Motor neuron (in vitro differentiated cells): Measurements from ENCODE around the gene EXT2. TPM values are rescaled to one million over a fixed set of nuclear protein-coding genes. Genes with fewer than 3 reads are reported as not detected.

ENCODE experiments used
- ATAC-seq, 8 experiments: fragments of 200-7000 bp; cut with Tn5 transposase; replicated peaks in 6 of 8; 2 replicates each; pipeline ENCODE4 v1.8.0; 2021; ENCODE audit warnings: mild to moderate bottlenecking in 8 of 8, moderate library complexity in 8 of 8
- H3K27ac ChIP-seq, 2 donors: fragments of 250-450 bp; sonication (Bioruptor Pico); 2 replicates each; pipeline ENCODE4 v1.9.0; 2021; ENCODE audit warnings: antibody characterized with exemption in 2 of 2, mild to moderate bottlenecking in 2 of 2, moderate library complexity in 1 of 2
- H3K4me1 ChIP-seq, 2 donors: fragments of 250-450 bp; sonication (Bioruptor Pico); replicated peaks in 1 of 2; 2 replicates each; pipeline ENCODE4 v1.6.1; 2021; ENCODE audit warnings: antibody characterized with exemption in 2 of 2, mild to moderate bottlenecking in 2 of 2, moderate library complexity in 1 of 2
- H3K4me3 ChIP-seq, 5 donors: fragments of 250-450 bp; sonication (Bioruptor Pico); 2 replicates each; pipeline ENCODE4 v1.9.0; 2021; ENCODE audit warnings: antibody characterized with exemption in 5 of 5, mild to moderate bottlenecking in 5 of 5, moderate library complexity in 4 of 5
- WGBS, 10 experiments: fragments of 450-650 bp; shearing (Covaris generic); methylation state at CpG; one replicate each; pipeline ENCODE4 v1.0.0; 2022; 5-methylcytosine and 5-hydroxymethylcytosine counted together
- in situ Hi-C, 9 experiments: fragments of 400-800 bp; cut with MboI; loops; one replicate each; pipeline ENCODE4 v1.15.0; 2021; ENCODE audit warnings: low sequenced_read_pairs in 9 of 9, low pct_unique_long_range_greater_than_20kb in 2 of 9; ENCODE audit not compliant: unreplicated experiment in 9 of 9
- total RNA-seq, 8 experiments: library from RNA; unstranded; fragments of 300-600 nt; gene quantifications; 2 replicates each; pipeline versions ENCODE4 v1.2.3 to v1.2.4, GENCODE V29; 2022

The EXT2 gene
- total RNA-seq, 8 experiments from 2014 or later, result 29.3 to 96.9 (median 48.8) TPM

DNA sequence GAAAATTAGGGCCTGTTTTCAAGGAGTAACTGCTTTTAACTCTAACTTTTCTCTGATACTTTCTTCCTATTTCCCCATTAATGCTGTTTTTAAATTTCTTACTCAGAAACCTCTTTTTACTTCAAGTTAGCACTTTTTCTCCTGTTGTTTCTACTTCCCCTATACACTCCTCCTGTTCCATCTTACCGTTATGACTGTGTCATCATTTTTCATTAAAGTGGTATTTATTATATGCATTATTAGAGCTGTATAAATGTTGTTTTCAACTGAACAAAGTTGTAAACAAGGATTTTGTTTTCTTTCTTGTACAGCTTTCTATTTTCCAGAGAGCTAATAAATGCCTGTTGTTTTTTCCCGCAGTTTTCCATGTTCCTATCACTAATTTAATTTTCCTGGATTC, 84.6 kb downstream of the EXT2 start:
- Histone ChIP-seq H3K27ac (no peak overlapping the region), H3K4me3 (no peak overlapping the region), H3K4me1 (peaks cover 4 to 7% of the 10 kb centered on the region in 2 donors)
- in situ Hi-C loops, result no loop called here
- WGBS, 10 experiments, result 53 to 100% (median 90%) methylated on average over 1 to 2 of the region's 2 CpGs
- no peak for ATAC-seq

DNA sequence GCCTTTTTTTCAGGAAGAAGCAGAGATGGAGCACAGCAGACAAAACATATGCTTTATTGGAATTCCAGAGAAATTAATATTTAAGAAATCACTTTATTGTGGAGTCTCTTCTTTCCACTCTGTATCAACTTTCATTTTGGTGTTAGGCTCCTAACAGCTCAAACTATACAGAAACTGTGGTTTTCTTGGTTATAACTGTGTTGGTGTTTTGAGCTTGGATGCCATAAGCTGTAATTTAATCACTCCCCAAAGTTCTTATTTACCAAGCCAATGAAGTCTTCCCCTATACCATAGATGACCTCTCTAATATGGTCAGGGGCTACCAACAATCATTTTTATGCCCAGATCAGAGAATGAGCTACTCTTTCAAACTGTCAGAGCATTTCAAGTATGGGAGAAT, 90.0 kb downstream of the EXT2 start:
- ATAC-seq, result no peak
- no peak overlapping the region for H3K27ac ChIP-seq
- no peaks in the 10 kb centered on the region for H3K4me1 ChIP-seq
- H3K4me3 ChIP-seq, result no peak overlapping the region
- in situ Hi-C loops, result no loop called here

GRCh38 chr11:44186321-44186930, 90.9 kb downstream of the EXT2 start:
- in situ Hi-C loops, result no loop called here
- Histone ChIP-seq H3K27ac (no peak overlapping the region), H3K4me1 (no peaks in the 10 kb centered on the region), H3K4me3 (no peak overlapping the region)
- WGBS, 10 experiments, result 67 to 100% (median 88%) methylated on average over 1 to 2 of the region's 2 CpGs
- ATAC-seq, result no peak

- ATAC-seq, result no peak
- H3K27ac ChIP-seq, result no peak overlapping the region
- WGBS, 10 experiments, result 93 to 100% (median 100%) methylated on average over 1 to 3 of the region's 3 CpGs; no CpG with 5 or more reads in 2 of the 10 experiments
- no peak overlapping the region for H3K4me3 ChIP-seq
- in situ Hi-C loops, result no loop called here
- no peaks in the 10 kb centered on the region for H3K4me1 ChIP-seq
Observed at GRCh38 chr11:44188643-44189042, 93.2 kb downstream of the EXT2 start.

- ATAC-seq, result no peak
- no peak overlapping the region for H3K27ac ChIP-seq
- in situ Hi-C loops, result no loop called here
- no peaks in the 10 kb centered on the region for H3K4me1 ChIP-seq
- no peak overlapping the region for H3K4me3 ChIP-seq
- 0 to 100% (median 81%) methylated on average over 1 to 5 of the region's 5 CpGs for WGBS, 10 experiments
Observed at GRCh38 chr11:44189986-44190882, 94.8 kb downstream of the EXT2 start.

- ATAC-seq, result no peak
Observed at GRCh38 chr11:44190883-44191230, 95.4 kb downstream of the EXT2 start.

DNA sequence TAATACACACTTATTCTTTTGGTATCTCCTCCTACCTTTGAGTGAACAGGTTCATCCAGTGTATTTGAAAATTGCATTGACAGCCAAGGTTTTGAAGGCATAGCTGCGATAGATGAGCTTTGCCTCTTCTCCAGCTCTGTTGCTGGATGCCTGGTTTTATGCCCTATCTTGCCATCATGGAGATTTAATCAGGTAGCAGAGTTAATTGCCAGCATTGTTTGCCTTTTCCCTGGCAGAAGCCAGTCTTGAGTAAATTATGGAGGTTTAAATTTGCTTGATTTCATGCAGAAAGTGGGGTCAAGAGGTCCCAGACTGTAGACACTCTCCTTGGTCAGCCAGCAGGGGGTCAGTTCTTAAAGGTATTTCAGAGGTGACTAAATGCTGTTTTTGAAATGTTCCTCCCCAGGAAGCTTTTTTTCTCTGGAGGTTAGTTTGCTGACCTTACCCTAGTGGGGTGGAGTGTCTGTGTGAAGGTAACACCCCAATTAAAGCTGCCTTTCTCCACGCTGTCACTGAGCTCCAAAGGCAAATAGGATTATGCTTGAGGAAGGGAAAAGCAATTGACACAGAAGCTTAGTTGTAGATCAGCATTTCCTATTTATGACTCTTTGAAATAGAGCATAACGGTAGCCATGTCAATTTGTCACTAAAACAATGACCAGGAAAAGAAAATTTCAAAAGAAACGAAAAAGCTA, 96.0 kb downstream of the EXT2 start:
- 75 to 90% (median 83%) methylated on average over 1 to 4 of the region's 4 CpGs; no CpG with 5 or more reads in 1 of the 10 experiments for WGBS, 10 experiments

More at GRCh38 chr11:44190883-44191230, 95.4 kb downstream of the EXT2 start:
- WGBS, 10 experiments, result 60 to 100% (median 86%) methylated on average over 1 to 2 of the region's 2 CpGs; no CpG with 5 or more reads in 3 of the 10 experiments
- no peaks in the 10 kb centered on the region for H3K4me1 ChIP-seq
- no peak overlapping the region for H3K4me3 ChIP-seq
- in situ Hi-C loops, result no loop called here
- no peak overlapping the region for H3K27ac ChIP-seq

GRCh38 chr11:44192017-44192385, 96.5 kb downstream of the EXT2 start:
- 63 to 100% (median 89%) methylated on average over 1 to 2 of the region's 2 CpGs; no CpG with 5 or more reads in 5 of the 10 experiments for WGBS, 10 experiments
- Histone ChIP-seq H3K4me3 (no peak overlapping the region), H3K27ac (no peak overlapping the region), H3K4me1 (no peaks in the 10 kb centered on the region)
- peak in 1 of 8 experiments; percentile 57 for ATAC-seq
- in situ Hi-C loops, result no loop called here

More for the DNA sequence above, 96.0 kb downstream of the EXT2 start:
- Histone ChIP-seq H3K4me3 (no peak overlapping the region), H3K4me1 (no peaks in the 10 kb centered on the region), H3K27ac (no peak overlapping the region)
- in situ Hi-C loops, result no loop called here
- no peak for ATAC-seq

GRCh38 chr11:44192462-44193100, 97.1 kb downstream of the EXT2 start:
- WGBS, 10 experiments, result 54 to 96% (median 88%) methylated on average over 2 to 4 of the region's 4 CpGs
- peak in 2 of 8 experiments; percentile 21 to 90 for ATAC-seq
- Histone ChIP-seq H3K4me1 (no peaks in the 10 kb centered on the region), H3K4me3 (no peak overlapping the region), H3K27ac (no peak overlapping the region)
- in situ Hi-C loops, result no loop called here

DNA sequence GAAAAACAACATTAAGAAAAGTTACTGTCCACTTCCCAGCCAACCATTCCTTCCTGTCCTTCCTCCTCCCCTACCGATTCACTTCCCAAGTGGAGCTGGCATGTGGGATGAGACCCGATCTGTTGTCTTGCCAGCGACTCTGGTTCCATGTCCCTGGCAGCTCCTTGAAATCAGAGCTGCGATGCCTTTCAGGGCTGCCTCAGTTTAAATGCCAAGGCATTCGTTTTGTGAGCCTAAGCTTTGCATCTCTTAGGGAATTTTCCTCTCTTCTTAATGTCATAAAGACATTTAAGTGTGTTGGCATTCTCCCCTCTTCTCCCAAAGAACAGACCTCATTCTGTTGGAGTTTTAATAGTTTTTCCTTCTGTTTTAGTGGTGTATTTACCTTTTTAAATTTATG, 98.4 kb downstream of the EXT2 start:
- WGBS, 10 experiments, result 60 to 100% (median 91%) methylated on average over 1 to 5 of the region's 5 CpGs; no CpG with 5 or more reads in 4 of the 10 experiments
- H3K4me1 ChIP-seq, result no peaks in the 10 kb centered on the region
- no peak for ATAC-seq
- H3K27ac ChIP-seq, result no peak overlapping the region
- no peak overlapping the region for H3K4me3 ChIP-seq
- in situ Hi-C loops, result no loop called here

GRCh38 chr11:44198146-44198724, 102.8 kb downstream of the EXT2 start:
- Histone ChIP-seq H3K27ac (no peak overlapping the region), H3K4me3 (no peak overlapping the region), H3K4me1 (no peaks in the 10 kb centered on the region)
- in situ Hi-C loops, result no loop called here
- no peak for ATAC-seq
- 53 to 100% (median 86%) methylated on average over 1 to 2 of the region's 2 CpGs; no CpG with 5 or more reads in 3 of the 10 experiments for WGBS, 10 experiments

- in situ Hi-C loops, result no loop called here
- whole genome bisulfite sequencing, 10 experiments, result 7 to 67% (median 24%) methylated on average over 1 of the region's 1 CpG; no CpG with 5 or more reads in 2 of the 10 experiments
- H3K4me3 ChIP-seq, result no peak overlapping the region
- ATAC-seq, result peak in 5 of 8 experiments; percentile 18 to 85 (median 59)
- no peaks in the 10 kb centered on the region for H3K4me1 ChIP-seq
- no peak overlapping the region for H3K27ac ChIP-seq
Observed at GRCh38 chr11:44199298-44199697, 103.8 kb downstream of the EXT2 start.
